ENCODE results near the gene BACE2. TPM values are rescaled to one million over a fixed set of nuclear protein-coding genes. Genes with fewer than 3 reads are reported as not detected.

The BACE2 gene
- total RNA-seq, 1 experiment from 2014 or later, result 21.3 TPM

- H3K27ac Mint-ChIP-seq (ENCODE audit: low read depth, unreplicated experiment), result no peak overlapping the region
- no peak overlapping the region for H3K4me3 Mint-ChIP-seq (ENCODE audit: unreplicated experiment)
- intact Hi-C loops (cut with micrococcal nuclease), result no loop called here
- peaks cover 12% of the 10 kb centered on the region for H3K36me3 Mint-ChIP-seq (ENCODE audit: insufficient read depth, unreplicated experiment)
- TF ChIP-seq CTCF (IDR thresholded peaks at IDR 0.05; ENCODE audit: unreplicated experiment), result no peak
- no peaks in the 10 kb centered on the region for H3K4me1 Mint-ChIP-seq (ENCODE audit: insufficient read depth, unreplicated experiment)
- BruUV-seq (replicated peaks), result no TSS peak
- no peaks in the 10 kb centered on the region for H3K27me3 Mint-ChIP-seq (ENCODE audit: insufficient read depth, unreplicated experiment)
- peaks cover 17% of the 10 kb centered on the region for H3K9me3 Mint-ChIP-seq (ENCODE audit: unreplicated experiment)
- POLR2A ChIA-PET, result interaction anchor here (1.0 kb wide), 1 partner anchor 104 kb away, joined by 3 read pairs; no protein-coding TSS in a partner anchor
- DNase-seq (ENCODE audit: unreplicated experiment), result no peak
- CTCF ChIA-PET, result interaction anchor here (1.0 kb wide), 1 partner anchor 14 kb away, joined by 3 read pairs; no protein-coding TSS in a partner anchor
Measured at GRCh38 chr21:41269535-41269934, 101.6 kb downstream of the BACE2 start.

GRCh38 chr21:41277196-41277595, 109.2 kb downstream of the BACE2 start:
- no peak for DNase-seq (ENCODE audit: unreplicated experiment)
- Mint-ChIP-seq H3K9me3 (ENCODE audit: unreplicated experiment) (peaks cover 9% of the 10 kb centered on the region), H3K4me1 (ENCODE audit: insufficient read depth, unreplicated experiment) (no peaks in the 10 kb centered on the region), H3K27me3 (ENCODE audit: insufficient read depth, unreplicated experiment) (no peaks in the 10 kb centered on the region), H3K4me3 (ENCODE audit: unreplicated experiment) (no peak overlapping the region), H3K27ac (ENCODE audit: low read depth, unreplicated experiment) (no peak overlapping the region), H3K36me3 (ENCODE audit: insufficient read depth, unreplicated experiment) (peaks cover 12% of the 10 kb centered on the region)
- CTCF ChIA-PET, result no interaction called here
- BruUV-seq (replicated peaks), result no TSS peak
- POLR2A ChIA-PET, result no interaction called here
- intact Hi-C loops (cut with micrococcal nuclease), result no loop called here
- TF ChIP-seq CTCF (IDR thresholded peaks at IDR 0.05; ENCODE audit: unreplicated experiment), result no peak

- ChIA-PET CTCF (no interaction called here), POLR2A (interaction anchor here (0.5 kb wide), 1 partner anchor 262 kb away, joined by 3 read pairs; no protein-coding TSS in a partner anchor)
- BruUV-seq (replicated peaks), result no TSS peak
- H3K4me3 Mint-ChIP-seq (ENCODE audit: unreplicated experiment), result no peak overlapping the region
- peaks cover 9% of the 10 kb centered on the region for H3K36me3 Mint-ChIP-seq (ENCODE audit: insufficient read depth, unreplicated experiment)
- intact Hi-C loops (cut with micrococcal nuclease), result no loop called here
- TF ChIP-seq CTCF (IDR thresholded peaks at IDR 0.05; ENCODE audit: unreplicated experiment), result no peak
- no peaks in the 10 kb centered on the region for H3K27me3 Mint-ChIP-seq (ENCODE audit: insufficient read depth, unreplicated experiment)
- peaks cover 2% of the 10 kb centered on the region for H3K9me3 Mint-ChIP-seq (ENCODE audit: unreplicated experiment)
- no peak for DNase-seq (ENCODE audit: unreplicated experiment)
- no peak overlapping the region for H3K27ac Mint-ChIP-seq (ENCODE audit: low read depth, unreplicated experiment)
- no peaks in the 10 kb centered on the region for H3K4me1 Mint-ChIP-seq (ENCODE audit: insufficient read depth, unreplicated experiment)
Measured at GRCh38 chr21:41277846-41278245, 109.9 kb downstream of the BACE2 start.

GRCh38 chr21:41280115-41280919, 112.4 kb downstream of the BACE2 start:
- ChIA-PET POLR2A (no interaction called here), CTCF (interaction anchor here (1.0 kb wide), 1 partner anchor 537 kb away, joined by 4 read pairs; no protein-coding TSS in a partner anchor)
- no TSS peak for BruUV-seq (replicated peaks)
- H3K4me3 Mint-ChIP-seq (ENCODE audit: unreplicated experiment), result no peak overlapping the region
- intact Hi-C loops (cut with micrococcal nuclease), result loop anchor here (10.0 kb wide), 3 partner anchors 116 to 834 kb away; partner anchors contain the start of gene BACE2
- no peaks in the 10 kb centered on the region for H3K4me1 Mint-ChIP-seq (ENCODE audit: insufficient read depth, unreplicated experiment)
- no peak overlapping the region for H3K27ac Mint-ChIP-seq (ENCODE audit: low read depth, unreplicated experiment)
- H3K27me3 Mint-ChIP-seq (ENCODE audit: insufficient read depth, unreplicated experiment), result no peaks in the 10 kb centered on the region
- H3K36me3 Mint-ChIP-seq (ENCODE audit: insufficient read depth, unreplicated experiment), result peaks cover 7% of the 10 kb centered on the region
- TF ChIP-seq CTCF (IDR thresholded peaks at IDR 0.05; ENCODE audit: unreplicated experiment), result no peak
- no peaks in the 10 kb centered on the region for H3K9me3 Mint-ChIP-seq (ENCODE audit: unreplicated experiment)
- DNase-seq (ENCODE audit: unreplicated experiment), result no peak
